HepG2 (cell line): ENCODE data around the gene EFNA2. TPM values are rescaled to one million over a fixed set of nuclear protein-coding genes. Genes with fewer than 3 reads are reported as not detected.

Experiments used
- AGO2 ChIP-seq: fragments of 200-400 bp; formaldehyde crosslinking; optimal IDR thresholded peaks from 2 replicates; pipeline ENCODE3; 2017; ENCODE audit warnings: mild to moderate bottlenecking, low read depth, low read length, moderate library complexity
- ARID2 ChIP-seq: sonication (generic); formaldehyde crosslinking; IDR thresholded peaks from 2 replicates; pipeline ENCODE4 v1.8.1; 2022; ENCODE audit warnings: mild to moderate bottlenecking, missing genetic modification reagents, borderline replicate concordance
- BATF2 ChIP-seq: sonication (generic); formaldehyde crosslinking; IDR thresholded peaks from 2 replicates; pipeline ENCODE4 v1.8.0; 2022; ENCODE audit warnings: mild to moderate bottlenecking, missing genetic modification reagents, moderate library complexity
- BCL6 ChIP-seq: IDR thresholded peaks from 2 replicates; pipeline ENCODE4 v1.6.1; 2016; ENCODE audit warnings: missing genetic modification reagents, missing compliant biosample characterization
- EP300 ChIP-seq, 3 experiments: sonication (generic) in 1 of 3; formaldehyde crosslinking in 1 of 3; IDR thresholded peaks; 2 replicates each; pipeline versions ENCODE4 v1.5.1 to v1.6.1; 2011 to 2020; ENCODE audit warnings: low read depth in 2 of 3, low read length in 2 of 3, borderline replicate concordance in 1 of 3, improper control_type of control experiment in 1 of 3, mild to moderate bottlenecking in 1 of 3, missing genetic modification reagents in 1 of 3, moderate library complexity in 1 of 3
- HHEX ChIP-seq: IDR thresholded peaks from 2 replicates; pipeline ENCODE4 v1.6.1; 2016; ENCODE audit warnings: control low read depth
- KLF12 ChIP-seq: sonication (generic); formaldehyde crosslinking; IDR thresholded peaks from 2 replicates; pipeline ENCODE4 v1.4.0; 2020; ENCODE audit warnings: missing genetic modification reagents, borderline replicate concordance
- MAFF ChIP-seq: IDR thresholded peaks from 2 replicates; pipeline ENCODE4 v1.6.1; 2011; ENCODE audit warnings: low read depth, low read length, improper control_type of control experiment
- MTA1 ChIP-seq: sonication (generic); formaldehyde crosslinking; IDR thresholded peaks from 2 replicates; pipeline ENCODE4 v1.4.0; 2020; ENCODE audit warnings: missing genetic modification reagents, mild to moderate bottlenecking, borderline replicate concordance
- PTBP1 ChIP-seq: fragments of 200-400 bp; formaldehyde crosslinking; IDR thresholded peaks from 2 replicates; pipeline ENCODE4 v1.6.1; 2018; ENCODE audit warnings: low read length, low read depth; ENCODE audit not compliant: poor library complexity, severe bottlenecking
- RNF219 ChIP-seq: sonication (generic); formaldehyde crosslinking; IDR thresholded peaks from 2 replicates; pipeline ENCODE4 v1.5.0; 2020; ENCODE audit warnings: mild to moderate bottlenecking, missing genetic modification reagents
- SPEN ChIP-seq: sonication (generic); formaldehyde crosslinking; IDR thresholded peaks from 2 replicates; pipeline ENCODE4 v1.5.1; 2020; ENCODE audit warnings: low read depth, mild to moderate bottlenecking, missing genetic modification reagents
- TFDP1 ChIP-seq: IDR thresholded peaks from 2 replicates; pipeline ENCODE4 v1.6.1; 2016; ENCODE audit warnings: missing compliant biosample characterization, missing genetic modification reagents, borderline replicate concordance
- USF2 ChIP-seq, 2 experiments: sonication (generic) in 1 of 2; formaldehyde crosslinking in 1 of 2; IDR thresholded peaks; 2 replicates each; pipeline versions ENCODE4 v1.5.1 to v1.6.1; 2011 to 2020; ENCODE audit warnings: borderline replicate concordance in 1 of 2, low read depth in 1 of 2, low read length in 1 of 2, mild to moderate bottlenecking in 1 of 2, missing genetic modification reagents in 1 of 2, moderate library complexity in 1 of 2
- ZFP62 ChIP-seq: sonication (generic); formaldehyde crosslinking; IDR thresholded peaks from 2 replicates; pipeline ENCODE4 v1.4.0; 2020; ENCODE audit warnings: missing genetic modification reagents
- ZGPAT ChIP-seq: IDR thresholded peaks from 2 replicates; pipeline ENCODE4 v1.6.1; 2016; ENCODE audit warnings: mild to moderate bottlenecking
- ZNF136 ChIP-seq: sonication (generic); formaldehyde crosslinking; IDR thresholded peaks from 2 replicates; pipeline ENCODE4 v1.8.1; 2022; ENCODE audit warnings: low read depth, mild to moderate bottlenecking, moderate library complexity, missing genetic modification reagents
- ZNF235 ChIP-seq: sonication (generic); formaldehyde crosslinking; IDR thresholded peaks from 2 replicates; pipeline ENCODE4 v1.8.1; 2023; ENCODE audit warnings: mild to moderate bottlenecking, missing genetic modification reagents, borderline replicate concordance
- ZNF546 ChIP-seq: sonication (generic); formaldehyde crosslinking; conservative IDR thresholded peaks from 2 replicates; pipeline ENCODE4 v1.8.1; 2023; ENCODE audit warnings: mild to moderate bottlenecking, missing genetic modification reagents
- ZNF672 ChIP-seq: sonication (generic); formaldehyde crosslinking; IDR thresholded peaks from 2 replicates; pipeline ENCODE4 v1.8.1; 2022; ENCODE audit warnings: missing genetic modification reagents
- polyA plus RNA-seq, 8 experiments: library from polyadenylated mRNA; depleted of rRNA in 3 of 8; stranded (reverse) in 7 of 8; unstranded in 1 of 8; fragments of >200 nt; fragmentation: Illumina TruSeq in 4 of 8; extraction: Trizol in 4 of 8; gene quantifications; 2 replicates each; pipeline versions ENCODE4 v1.2.1 to v1.2.3, GENCODE V29; 2011 to 2016; ENCODE audit warnings: low read depth in 4 of 8, missing spikeins in 1 of 8, mixed read lengths in 1 of 8; ENCODE audit not compliant: insufficient read depth in 1 of 8
- total RNA-seq, 5 experiments: library from RNA; depleted of rRNA; stranded (reverse); fragments of >200 nt; fragmentation: Illumina TruSeq; extraction: Trizol; gene quantifications; 2 replicates each; pipeline ENCODE4 v1.2.3, GENCODE V29; 2016; ENCODE audit warnings: low read depth in 1 of 5

Gene EFNA2
- total and polyA plus RNA-seq, 2 of the 13 experiments (the other 11 are each of a cell fraction or from before 2014, with no cell fraction given) = 6.0 to 9.9 TPM

GRCh38 chr19:1245494-1246264, 40.0 kb upstream of the EFNA2 start (continued):
- no peak for TF ChIP-seq BATF2 (CRISPR knock-in tag)
- TF ChIP-seq ZNF546 = no peak
- peak; percentile 82 for TF ChIP-seq AGO2
- no peak for TF ChIP-seq ZGPAT (CRISPR knock-in tag)
- no peak for TF ChIP-seq MAFF
- TF ChIP-seq ARID2 (CRISPR knock-in tag) = 0 out of 2 replicates have a peak, but pooled peaks have one; percentile 2
- peak in 1 of 2 experiments; percentile 6; a peak in 1 of 4 replicates for TF ChIP-seq EP300 (IDR thresholded peaks at IDR 0.05; ENCODE audit: low read depth in 2 of 2, low read length in 2 of 2)
- TF ChIP-seq EP300 (CRISPR knock-in tag; IDR thresholded peaks at IDR 0.05; ENCODE audit: borderline replicate concordance) = no peak
- TF ChIP-seq ZNF235 = no peak
- no peak for TF ChIP-seq USF2 (IDR thresholded peaks at IDR 0.05; ENCODE audit: low read depth, low read length)
- TF ChIP-seq USF2 (CRISPR knock-in tag; IDR thresholded peaks at IDR 0.05; ENCODE audit: borderline replicate concordance) = no peak
- no peak for TF ChIP-seq ZNF136
- peak; percentile 87; the same call in 1 of the 2 replicates for TF ChIP-seq ZNF672 (CRISPR knock-in tag)
- peak; percentile 64; the same call in 1 of the 2 replicates for TF ChIP-seq TFDP1 (CRISPR knock-in tag)
- no peak for TF ChIP-seq PTBP1
- peak; percentile 28; the same call in 1 of the 2 replicates for TF ChIP-seq SPEN (CRISPR knock-in tag)
- TF ChIP-seq RNF219 (CRISPR knock-in tag) = no peak
- TF ChIP-seq ZFP62 (CRISPR knock-in tag) = no peak
- peak; percentile 50; the same call in 1 of the 2 replicates for TF ChIP-seq MTA1
- TF ChIP-seq KLF12 = peak; percentile 30; the same call in 1 of the 2 replicates
- 0 out of 2 replicates have a peak, but pooled peaks have one; percentile 35 for TF ChIP-seq HHEX (CRISPR knock-in tag)
- peak; percentile 42; the same call in 1 of the 2 replicates for TF ChIP-seq BCL6 (CRISPR knock-in tag)
